ENCODE measurements around the gene DUSP1.

Gene DUSP1

GRCh38 chr5:172743112-172743959 lies 27.7 kb downstream of the DUSP1 start:
- DNase-seq (ENCODE audit: low read depth in 2 of 2): no peak

- no peak for DNase-seq (ENCODE audit: low read depth in 2 of 2)
Observed at GRCh38 chr5:172741206-172741582, 29.8 kb downstream of the DUSP1 start.

- DNase-seq (ENCODE audit: low read depth in 2 of 2): no peak
Observed at GRCh38 chr5:172740428-172741205, 30.4 kb downstream of the DUSP1 start.

- DNase-seq (ENCODE audit: low read depth in 2 of 2): no peak
Observed at GRCh38 chr5:172739375-172739774, 31.6 kb downstream of the DUSP1 start.

GRCh38 chr5:172736508-172737135 lies 34.4 kb downstream of the DUSP1 start:
- DNase-seq (ENCODE audit: low read depth in 2 of 2): no peak

GRCh38 chr5:172735141-172735831 lies 35.7 kb downstream of the DUSP1 start:
- DNase-seq (ENCODE audit: low read depth in 2 of 2): no peak

GRCh38 chr5:172733974-172734346 lies 37.0 kb downstream of the DUSP1 start:
- no peak for DNase-seq (ENCODE audit: low read depth in 2 of 2)

- DNase-seq (ENCODE audit: low read depth in 2 of 2): no peak
Observed at GRCh38 chr5:172733131-172733973, 37.6 kb downstream of the DUSP1 start.

- no peak for DNase-seq (ENCODE audit: low read depth in 2 of 2)
Observed at GRCh38 chr5:172732201-172732865, 38.7 kb downstream of the DUSP1 start.

GRCh38 chr5:172731680-172732074 lies 39.3 kb downstream of the DUSP1 start:
- DNase-seq (ENCODE audit: low read depth in 2 of 2): no peak

GRCh38 chr5:172730981-172731679 lies 39.9 kb downstream of the DUSP1 start:
- DNase-seq (ENCODE audit: low read depth in 2 of 2): no peak

GRCh38 chr5:172730222-172730621 lies 40.8 kb downstream of the DUSP1 start:
- no peak for DNase-seq (ENCODE audit: low read depth in 2 of 2)

- DNase-seq (ENCODE audit: low read depth in 2 of 2): no peak
Observed at GRCh38 chr5:172729588-172729987, 41.4 kb downstream of the DUSP1 start.

- DNase-seq (ENCODE audit: low read depth in 2 of 2): no peak
Observed at GRCh38 chr5:172728481-172729241, 42.3 kb downstream of the DUSP1 start.

GRCh38 chr5:172727551-172727950 lies 43.4 kb downstream of the DUSP1 start:
- no peak for DNase-seq (ENCODE audit: low read depth in 2 of 2)

- DNase-seq (ENCODE audit: low read depth in 2 of 2): no peak
Observed at GRCh38 chr5:172726966-172727365, 44.0 kb downstream of the DUSP1 start.

- no peak for DNase-seq (ENCODE audit: low read depth in 2 of 2)
Observed at GRCh38 chr5:172725785-172726184, 45.2 kb downstream of the DUSP1 start.

GRCh38 chr5:172725273-172725672 lies 45.7 kb downstream of the DUSP1 start:
- no peak for DNase-seq (ENCODE audit: low read depth in 2 of 2)
